ENCODE measurements around the gene ABAT.
"Not testable (repeated sequence)": the region's sequence is repeated elsewhere in the genome, so short reads cannot be mapped to it uniquely, and the experiment has no call there.

ABAT gene

GRCh38 chr16:8682551-8683259 is 8.3 kb downstream of the ABAT start:
- FAIRE-seq: no peak

GRCh38 chr16:8683640-8684039 is 9.2 kb downstream of the ABAT start:
- FAIRE-seq: no peak

GRCh38 chr16:8685617-8686016 is 11.2 kb downstream of the ABAT start:
- FAIRE-seq: no peak

- FAIRE-seq: no peak
Observed at GRCh38 chr16:8686031-8686621, 11.7 kb downstream of the ABAT start.

GRCh38 chr16:8686879-8687278 is 12.5 kb downstream of the ABAT start:
- FAIRE-seq: no peak

GRCh38 chr16:8689686-8690085 is 15.3 kb downstream of the ABAT start:
- no peak for FAIRE-seq

- FAIRE-seq: no peak
Observed at GRCh38 chr16:8691728-8692127, 17.3 kb downstream of the ABAT start.

- no peak for FAIRE-seq
Observed at GRCh38 chr16:8694795-8695728, 20.6 kb downstream of the ABAT start.

- no peak for FAIRE-seq
Observed at GRCh38 chr16:8696880-8697279, 22.5 kb downstream of the ABAT start.

- no peak for FAIRE-seq
Observed at GRCh38 chr16:8697965-8698364, 23.5 kb downstream of the ABAT start.

GRCh38 chr16:8703693-8704092 is 29.3 kb downstream of the ABAT start:
- no peak for FAIRE-seq

GRCh38 chr16:8704098-8704497 is 29.7 kb downstream of the ABAT start:
- no peak for FAIRE-seq

GRCh38 chr16:8705100-8705822 is 30.8 kb downstream of the ABAT start:
- not testable (repeated sequence) for FAIRE-seq

- FAIRE-seq: no peak
Observed at GRCh38 chr16:8708536-8708935, 34.1 kb downstream of the ABAT start.

GRCh38 chr16:8712589-8713361 is 38.4 kb downstream of the ABAT start:
- no peak for FAIRE-seq

- FAIRE-seq: no peak
Observed at GRCh38 chr16:8713635-8714172, 39.3 kb downstream of the ABAT start.

- no peak for FAIRE-seq
Observed at GRCh38 chr16:8714174-8714573, 39.8 kb downstream of the ABAT start.

GRCh38 chr16:8714807-8715206 is 40.4 kb downstream of the ABAT start:
- FAIRE-seq: no peak

- no peak for FAIRE-seq
Observed at GRCh38 chr16:8716052-8716451, 41.6 kb downstream of the ABAT start.

- FAIRE-seq: no peak
Observed at GRCh38 chr16:8716592-8716991, 42.2 kb downstream of the ABAT start.

- FAIRE-seq: no peak
Observed at GRCh38 chr16:8717469-8717868, 43.1 kb downstream of the ABAT start.

- FAIRE-seq: no peak
Observed at GRCh38 chr16:8717892-8718415, 43.5 kb downstream of the ABAT start.
